ENCODE measurements around the gene TMEM208. TPM values are rescaled to one million over a fixed set of nuclear protein-coding genes. Genes with fewer than 3 reads are reported as not detected.

Gene TMEM208
- total RNA-seq, 1 experiment from 2014 or later: 44.4 TPM

- TF ChIP-seq CTCF (IDR thresholded peaks at IDR 0.05; ENCODE audit: unreplicated experiment): no peak
- BruUV-seq (replicated peaks): no TSS peak
- Mint-ChIP-seq H3K27me3 (ENCODE audit: insufficient read depth, unreplicated experiment) (peaks cover 18% of the 10 kb centered on the region), H3K4me3 (ENCODE audit: unreplicated experiment) (peak overlapping the region; percentile 81), H3K27ac (ENCODE audit: low read depth, unreplicated experiment) (no peak overlapping the region), H3K9me3 (ENCODE audit: unreplicated experiment) (no peaks in the 10 kb centered on the region), H3K4me1 (ENCODE audit: insufficient read depth, unreplicated experiment) (peaks cover 36% of the 10 kb centered on the region), H3K36me3 (ENCODE audit: insufficient read depth, unreplicated experiment) (no peaks in the 10 kb centered on the region)
- POLR2A ChIA-PET: interaction anchor here (0.6 to 3.7 kb wide), 20 partner anchors 10 to 558 kb away, joined by 3 to 45 read pairs (median 5); partner anchors contain the start of genes ATP6V0D1, E2F4, ELMO3 and MATCAP1
- intact Hi-C loops (cut with micrococcal nuclease): no loop called here
- peak; percentile 23 for DNase-seq (ENCODE audit: unreplicated experiment)
- CTCF ChIA-PET: interaction anchor here (0.6 to 2.0 kb wide), 5 partner anchors 8 to 177 kb away, joined by 3 to 6 read pairs (median 3); no protein-coding TSS in a partner anchor
Measured at GRCh38 chr16:67248073-67248400, 21.1 kb downstream of the TMEM208 start.

DNA sequence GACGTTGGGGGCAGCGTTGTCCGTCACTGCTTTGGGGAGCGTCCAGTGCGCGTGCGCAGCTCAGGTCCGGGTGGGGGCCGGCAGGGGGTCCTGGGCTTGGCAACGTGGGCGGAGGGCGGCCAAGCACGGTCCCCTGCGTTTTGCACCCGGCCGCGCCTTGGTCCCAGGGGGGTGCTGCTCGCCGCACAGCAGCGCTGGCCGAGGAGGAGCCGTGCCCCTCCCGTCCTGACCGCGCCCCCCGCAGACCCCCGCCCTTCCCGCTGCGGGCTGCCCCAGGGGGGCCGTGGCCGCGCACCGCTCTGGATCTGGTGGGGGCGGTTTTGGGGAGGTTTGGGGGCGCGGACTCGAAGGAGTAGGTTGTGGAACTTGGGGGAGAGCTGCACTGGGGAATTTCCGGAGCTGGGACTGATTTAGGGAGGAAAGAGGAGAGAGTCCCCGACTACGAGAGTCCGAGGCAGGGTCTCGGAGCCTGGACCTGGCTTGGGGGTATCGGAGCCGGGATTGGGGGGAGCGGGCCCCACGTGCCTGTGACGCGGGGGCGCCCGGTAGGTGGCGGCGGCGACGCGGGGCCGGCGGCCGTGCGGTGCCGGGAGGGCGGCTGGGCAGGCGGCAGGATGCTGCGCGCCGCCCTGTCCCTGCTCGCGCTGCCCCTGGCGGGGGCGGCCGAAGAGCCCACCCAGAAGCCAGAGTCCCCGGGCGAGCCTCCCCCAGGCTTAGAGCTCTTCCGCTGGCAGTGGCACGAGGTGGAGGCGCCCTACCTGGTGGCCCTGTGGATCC lies 21.7 kb downstream of the TMEM208 start, which contains the start of gene SLC9A5:
SLC9A5 (plus strand) TSS at position 579 of the 777 bp plus-strand sequence; CDS start at position 615, 36 bp downstream.
- peak within 1 kb of the TSS; percentile 78 for H3K27ac Mint-ChIP-seq (ENCODE audit: low read depth, unreplicated experiment)
- BruUV-seq (replicated peaks): no TSS peak
- intact Hi-C loops (cut with micrococcal nuclease): no loop called here
- no peak for DNase-seq (ENCODE audit: unreplicated experiment)
- ChIA-PET POLR2A (interaction anchor here (0.6 to 3.7 kb wide), 7 partner anchors 23 to 298 kb away, joined by 3 to 45 read pairs (median 5); partner anchors contain the start of genes MATCAP1 and TMEM208), CTCF (interaction anchor here (1.6 to 3.1 kb wide), 2 partner anchors 12 kb away, joined by 5 to 19 read pairs; no protein-coding TSS in a partner anchor)
- H3K4me1 Mint-ChIP-seq (ENCODE audit: insufficient read depth, unreplicated experiment): peaks cover 34% of the 10 kb centered on the region
- H3K4me3 Mint-ChIP-seq (ENCODE audit: unreplicated experiment): peak within 1 kb of the TSS; percentile 81
- no peaks in the 10 kb centered on the region for H3K36me3 Mint-ChIP-seq (ENCODE audit: insufficient read depth, unreplicated experiment)
- no peak for TF ChIP-seq CTCF (IDR thresholded peaks at IDR 0.05; ENCODE audit: unreplicated experiment)
- H3K9me3 Mint-ChIP-seq (ENCODE audit: unreplicated experiment): no peaks in the 10 kb centered on the region
- peaks cover 18% of the 10 kb centered on the region for H3K27me3 Mint-ChIP-seq (ENCODE audit: insufficient read depth, unreplicated experiment)

GRCh38 chr16:67249178-67250044 lies 22.5 kb downstream of the TMEM208 start:
- H3K4me1 Mint-ChIP-seq (ENCODE audit: insufficient read depth, unreplicated experiment): peaks cover 26% of the 10 kb centered on the region
- peak overlapping the region; percentile 43 for H3K4me3 Mint-ChIP-seq (ENCODE audit: unreplicated experiment)
- ChIA-PET CTCF (interaction anchor here (0.6 to 3.1 kb wide), 3 partner anchors 11 to 262 kb away, joined by 3 to 19 read pairs (median 6); no protein-coding TSS in a partner anchor), POLR2A (interaction anchor here (0.6 to 3.7 kb wide), 5 partner anchors 10 to 216 kb away, joined by 3 to 45 read pairs (median 3); partner anchors contain the start of gene TMEM208)
- no peak for TF ChIP-seq CTCF (IDR thresholded peaks at IDR 0.05; ENCODE audit: unreplicated experiment)
- BruUV-seq (replicated peaks): no TSS peak
- H3K27me3 Mint-ChIP-seq (ENCODE audit: insufficient read depth, unreplicated experiment): peaks cover 18% of the 10 kb centered on the region
- intact Hi-C loops (cut with micrococcal nuclease): no loop called here
- no peaks in the 10 kb centered on the region for H3K36me3 Mint-ChIP-seq (ENCODE audit: insufficient read depth, unreplicated experiment)
- DNase-seq (ENCODE audit: unreplicated experiment): no peak
- H3K9me3 Mint-ChIP-seq (ENCODE audit: unreplicated experiment): no peaks in the 10 kb centered on the region
- H3K27ac Mint-ChIP-seq (ENCODE audit: low read depth, unreplicated experiment): no peak overlapping the region

DNA sequence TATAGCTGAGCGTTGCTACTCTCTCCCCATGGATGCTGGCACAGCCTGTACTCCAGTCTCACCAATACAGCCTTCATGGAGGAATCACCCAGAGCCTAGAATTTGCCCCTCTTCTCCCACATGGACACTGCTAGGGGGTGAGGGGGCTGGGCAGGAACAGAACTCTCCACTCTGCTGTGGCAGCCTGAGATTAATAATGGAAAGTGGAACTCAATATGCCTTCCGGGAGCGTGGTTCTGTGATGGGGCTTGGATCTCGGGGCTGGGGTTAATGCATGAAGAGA lies 23.1 kb downstream of the TMEM208 start:
- Mint-ChIP-seq H3K4me1 (ENCODE audit: insufficient read depth, unreplicated experiment) (peaks cover 20% of the 10 kb centered on the region), H3K9me3 (ENCODE audit: unreplicated experiment) (no peaks in the 10 kb centered on the region), H3K4me3 (ENCODE audit: unreplicated experiment) (peak overlapping the region; percentile 43), H3K27ac (ENCODE audit: low read depth, unreplicated experiment) (no peak overlapping the region), H3K27me3 (ENCODE audit: insufficient read depth, unreplicated experiment) (peaks cover 18% of the 10 kb centered on the region), H3K36me3 (ENCODE audit: insufficient read depth, unreplicated experiment) (no peaks in the 10 kb centered on the region)
- intact Hi-C loops (cut with micrococcal nuclease): no loop called here
- DNase-seq (ENCODE audit: unreplicated experiment): no peak
- BruUV-seq (replicated peaks): no TSS peak
- ChIA-PET CTCF (interaction anchor here (0.6 to 3.1 kb wide), 3 partner anchors 11 to 264 kb away, joined by 3 to 19 read pairs (median 6); no protein-coding TSS in a partner anchor), POLR2A (interaction anchor here (0.6 kb wide), 2 partner anchors 10 to 216 kb away, joined by 3 to 4 read pairs; no protein-coding TSS in a partner anchor)
- TF ChIP-seq CTCF (IDR thresholded peaks at IDR 0.05; ENCODE audit: unreplicated experiment): no peak
